Jurkat, Clone E6-1 (cell line): ENCODE measurements around the gene TIGAR.

ENCODE experiments used
- DNase-seq: peaks from one replicate; pipeline ENCODE4 v3.0.0-alpha.2; 2011; ENCODE audit warnings: low read depth, low spot score
- H3K4me3 ChIP-seq: 2 replicates; pipeline ENCODE4 v1.5.1; 2011; ENCODE audit warnings: mild to moderate bottlenecking, low read length, control low read depth, moderate library complexity

Gene TIGAR

GRCh38 chr12:4300883-4301282 lies 20.1 kb upstream of the TIGAR start:
- no peak for DNase-seq
- no peak overlapping the region for H3K4me3 ChIP-seq

GRCh38 chr12:4301932-4302501 lies 19.0 kb upstream of the TIGAR start:
- H3K4me3 ChIP-seq: no peak overlapping the region
- DNase-seq: no peak

GRCh38 chr12:4302881-4303280 lies 18.1 kb upstream of the TIGAR start:
- no peak for DNase-seq
- no peak overlapping the region for H3K4me3 ChIP-seq

GRCh38 chr12:4303750-4304149 lies 17.3 kb upstream of the TIGAR start:
- no peak for DNase-seq

GRCh38 chr12:4307593-4308333 lies 13.2 kb upstream of the TIGAR start:
- no peak overlapping the region for H3K4me3 ChIP-seq
- DNase-seq: no peak

More at GRCh38 chr12:4303750-4304149, 17.3 kb upstream of the TIGAR start:
- H3K4me3 ChIP-seq: no peak overlapping the region

GRCh38 chr12:4308334-4308950 lies 12.6 kb upstream of the TIGAR start:
- DNase-seq: no peak
- H3K4me3 ChIP-seq: no peak overlapping the region

GRCh38 chr12:4311776-4312175 lies 9.2 kb upstream of the TIGAR start:
- DNase-seq: no peak
- no peak overlapping the region for H3K4me3 ChIP-seq

- no peak for DNase-seq
- H3K4me3 ChIP-seq: no peak overlapping the region
Measured at GRCh38 chr12:4312251-4312650, 8.8 kb upstream of the TIGAR start.

GRCh38 chr12:4320497-4320852 lies 538 bp upstream of the TIGAR start:
- no peak for DNase-seq
- H3K4me3 ChIP-seq: peak overlapping the region; percentile 69

GRCh38 chr12:4322726-4323125 lies 1.7 kb downstream of the TIGAR start:
- H3K4me3 ChIP-seq: no peak overlapping the region

GRCh38 chr12:4323396-4323795 lies 2.4 kb downstream of the TIGAR start:
- H3K4me3 ChIP-seq: no peak overlapping the region
- no peak for DNase-seq

More at GRCh38 chr12:4322726-4323125, 1.7 kb downstream of the TIGAR start:
- no peak for DNase-seq

- H3K4me3 ChIP-seq: no peak overlapping the region
- DNase-seq: no peak
Measured at GRCh38 chr12:4324366-4324765, 3.4 kb downstream of the TIGAR start.

GRCh38 chr12:4325966-4326365 lies 5.0 kb downstream of the TIGAR start:
- no peak overlapping the region for H3K4me3 ChIP-seq
- DNase-seq: no peak

- no peak overlapping the region for H3K4me3 ChIP-seq
- no peak for DNase-seq
Measured at GRCh38 chr12:4327293-4327692, 6.3 kb downstream of the TIGAR start.

- H3K4me3 ChIP-seq: no peak overlapping the region
- no peak for DNase-seq
Measured at GRCh38 chr12:4330203-4330602, 9.2 kb downstream of the TIGAR start.

- no peak for DNase-seq
- no peak overlapping the region for H3K4me3 ChIP-seq
Measured at GRCh38 chr12:4331221-4331620, 10.2 kb downstream of the TIGAR start.

- H3K4me3 ChIP-seq: no peak overlapping the region
- DNase-seq: no peak
Measured at GRCh38 chr12:4331842-4332241, 10.8 kb downstream of the TIGAR start.

- no peak overlapping the region for H3K4me3 ChIP-seq
- no peak for DNase-seq
Measured at GRCh38 chr12:4346931-4347330, 25.9 kb downstream of the TIGAR start.

- no peak overlapping the region for H3K4me3 ChIP-seq
- DNase-seq: peak; percentile 72
Measured at GRCh38 chr12:4353785-4354208, 32.8 kb downstream of the TIGAR start.

- no peak for DNase-seq
- H3K4me3 ChIP-seq: no peak overlapping the region
Measured at GRCh38 chr12:4355156-4356040, 34.4 kb downstream of the TIGAR start.
